GM12878 (cell line): ENCODE data around the gene NT5DC4. TPM values are rescaled to one million over a fixed set of nuclear protein-coding genes. Genes with fewer than 3 reads are reported as not detected.

Experiments
- ATAC-seq: fragments of 200-7000 bp; cut with Tn5 transposase; 3 replicates; pipeline ENCODE4 v1.9.1; 2020; ENCODE audit warnings: mild to moderate bottlenecking, moderate library complexity
- BruUV-seq: library from RNA; stranded (reverse); fragments of 400-500 nt; replicated peaks from 2 replicates; lab custom pipeline; 2021; lab: Mats Ljungman, UMichigan
- CTCF ChIA-PET: fragments of 300-600 bp; sonication (Branson Sonifier 250); formaldehyde crosslinking; extraction: SDS; loops from one replicate; lab custom pipeline; 2021; ENCODE audit warnings: inconsistent platforms; lab: Yijun Ruan, JAX
- POLR2A ChIA-PET: fragments of 350-600 bp; formaldehyde crosslinking; extraction: SDS; loops from one replicate; lab custom pipeline; 2021; ENCODE audit warnings: inconsistent platforms; lab: Charles Lee
- RAD21 ChIA-PET: fragments of 300-600 bp; sonication (Branson Sonifier 250); formaldehyde crosslinking; loops from one replicate; lab custom pipeline; 2023; ENCODE audit warnings: antibody characterized with exemption; ENCODE audit not compliant: unreplicated experiment; lab: Charles Lee
- SMC1A ChIA-PET: fragments of 300-600 bp; sonication (Branson Sonifier 250); formaldehyde crosslinking; loops from one replicate; lab custom pipeline; 2023; ENCODE audit not compliant: unreplicated experiment, uncharacterized antibody; lab: Charles Lee
- DNase-seq: peaks from one replicate; pipeline ENCODE4 v3.0.0-alpha.2; 2011; ENCODE audit warnings: low read depth, low spot score
- FAIRE-seq: peaks from 3 replicates; lab custom pipeline; 2011; peaks lifted over from hg19 to GRCh38; lab: Jason Lieb, UNC
- H2AFZ ChIP-seq: 2 replicates; pipeline ENCODE4 v1.6.0; 2011; ENCODE audit warnings: low read depth, low read length, control low read depth; ENCODE audit not compliant: control insufficient read depth
- H3K27ac ChIP-seq: 2 replicates; pipeline ENCODE4 v1.5.1; 2011; ENCODE audit warnings: control low read depth; ENCODE audit not compliant: control insufficient read depth, insufficient read depth
- H3K27me3 ChIP-seq, 2 experiments: replicated peaks in 1 of 2; 2 replicates each; pipeline versions ENCODE4 v1.6.0 to v1.6.1; 2011; ENCODE audit warnings: low read length in 1 of 2; ENCODE audit not compliant: control insufficient read depth in 2 of 2, insufficient read depth in 2 of 2
- H3K36me3 ChIP-seq, 2 experiments: 2 replicates each; pipeline ENCODE4 v1.5.1; 2011; ENCODE audit warnings: low read length in 1 of 2; ENCODE audit not compliant: control insufficient read depth in 2 of 2, insufficient read depth in 2 of 2
- H3K4me1 ChIP-seq: 2 replicates; pipeline ENCODE4 v1.6.1; 2011; ENCODE audit warnings: mild to moderate bottlenecking, low read length, moderate library complexity, mixed read lengths; ENCODE audit not compliant: control insufficient read depth, insufficient read depth
- H3K4me2 ChIP-seq: 2 replicates; pipeline ENCODE4 v1.6.0; 2011; ENCODE audit warnings: control low read depth; ENCODE audit not compliant: control insufficient read depth, insufficient read depth
- H3K4me3 ChIP-seq: fragments of 200-600 bp; sonication (generic); 2 replicates; pipeline ENCODE4 v1.5.1; 2016
- H3K79me2 ChIP-seq: 2 replicates; pipeline ENCODE4 v1.6.0; 2011; ENCODE audit warnings: low read length; ENCODE audit not compliant: control insufficient read depth, insufficient read depth
- H3K9ac ChIP-seq: 2 replicates; pipeline ENCODE4 v1.8.0; 2011; ENCODE audit warnings: low read length, control low read depth, mixed read lengths; ENCODE audit not compliant: control insufficient read depth, insufficient read depth
- H3K9me3 ChIP-seq: replicated peaks from 3 replicates; pipeline ENCODE4 v1.5.1; 2011; ENCODE audit warnings: mild to moderate bottlenecking, low read length; ENCODE audit not compliant: control insufficient read depth, insufficient read depth
- H4K20me1 ChIP-seq: 2 replicates; pipeline ENCODE4 v1.6.0; 2011; ENCODE audit not compliant: control insufficient read depth, insufficient read depth
- BMI1 ChIP-seq: fragments of 450-650 bp; IDR thresholded peaks from 2 replicates; pipeline ENCODE4 v1.6.1; 2016; ENCODE audit warnings: mild to moderate bottlenecking, moderate library complexity, borderline replicate concordance
- CEBPZ ChIP-seq: fragments of 150-350 bp; IDR thresholded peaks from 2 replicates; pipeline ENCODE4 v1.6.1; 2016; ENCODE audit warnings: low read depth, low read length
- FOXK2 ChIP-seq: fragments of 450-650 bp; IDR thresholded peaks from 2 replicates; pipeline ENCODE4 v1.6.1; 2017; ENCODE audit warnings: mild to moderate bottlenecking, moderate library complexity
- MEF2A ChIP-seq: IDR thresholded peaks from 2 replicates; pipeline ENCODE4 v1.6.1; 2011; ENCODE audit warnings: low read depth, mild to moderate bottlenecking, low read length, moderate library complexity; ENCODE audit not compliant: insufficient read depth
- MEF2B ChIP-seq: fragments of 450-650 bp; IDR thresholded peaks from 2 replicates; pipeline ENCODE4 v1.6.1; 2018; ENCODE audit warnings: mild to moderate bottlenecking, moderate library complexity; ENCODE audit not compliant: partially characterized antibody, poor library complexity, severe bottlenecking
- NFXL1 ChIP-seq: fragments of 450-650 bp; IDR thresholded peaks from 2 replicates; pipeline ENCODE4 v1.6.1; 2017; ENCODE audit warnings: antibody characterized with exemption, mild to moderate bottlenecking, borderline replicate concordance
- SP1 ChIP-seq: IDR thresholded peaks from one replicate; pipeline ENCODE4 v1.6.1; 2011; ENCODE audit warnings: low read depth, low read length
- ZBTB40 ChIP-seq: fragments of 450-650 bp; IDR thresholded peaks from 2 replicates; pipeline ENCODE4 v1.6.1; 2016; ENCODE audit warnings: mild to moderate bottlenecking, moderate library complexity, borderline replicate concordance
- ZNF207 ChIP-seq: fragments of 450-650 bp; IDR thresholded peaks from 2 replicates; pipeline ENCODE4 v1.6.1; 2014; ENCODE audit warnings: antibody characterized with exemption, mild to moderate bottlenecking, borderline replicate concordance
- WGBS: methylation state at CpG from one replicate; pipeline ENCODE4 v1.1.6; 2016; ENCODE audit warnings: low lambda C conversion rate; ENCODE audit not compliant: insufficient replicate concordance, insufficient coverage; ENCODE audit errors: missing lambda C conversion rate; 5-methylcytosine and 5-hydroxymethylcytosine counted together
- in situ Hi-C: fragments of 300-500 bp; cut with MboI; formaldehyde crosslinking; loops from 9 replicates; pipeline ENCODE4 v1.14.3; 2018; ENCODE audit warnings: mixed read lengths
- intact Hi-C: fragments of 100-400 bp; cut with micrococcal nuclease; formaldehyde crosslinking; loops from one replicate; pipeline ENCODE4 v1.14.2; 2022; ENCODE audit not compliant: unreplicated experiment
- polyA plus RNA-seq, 11 experiments: library from polyadenylated mRNA; depleted of rRNA in 4 of 11; unstranded in 6 of 11; stranded (reverse) in 5 of 11; fragments of >200 nt; fragmentation: Nextera tagmentation in 4 of 11; fragmentation: Illumina TruSeq in 1 of 11; extraction: Ambion mirVana in 4 of 11; extraction: Trizol in 1 of 11; gene quantifications; 1 replicate in 1 of 11; 2 replicates in 10 of 11; pipeline versions ENCODE4 v1.2.1 to v1.2.3, GENCODE V29; 2011 to 2016; ENCODE audit warnings: inconsistent platforms in 2 of 11, missing spikeins in 2 of 11, low read depth in 1 of 11
- total RNA-seq, 4 experiments: library from RNA; depleted of rRNA in 3 of 4; stranded (reverse); fragments of >200 nt in 3 of 4; fragmentation: Illumina TruSeq in 1 of 4; extraction: Trizol in 1 of 4; gene quantifications; 2 replicates each; pipeline versions ENCODE4 v1.2.1 to v1.2.3, GENCODE V29; 2013 to 2021

The NT5DC4 gene
- total and polyA plus RNA-seq, 10 of the 15 experiments (the other 5 are each of a cell fraction or from before 2014, with no cell fraction given) = 0.04 to 2.6 (median 0.32) TPM; not detected in 2

GRCh38 chr2:112755444-112755843 lies 34.6 kb downstream of the NT5DC4 start:
- in situ Hi-C loops = no loop called here
- ChIA-PET SMC1A (interaction anchor here (1.3 to 10.4 kb wide), 4 partner anchors 9 to 187 kb away, joined by 5 to 362 read pairs (median 21); partner anchors contain the start of gene CKAP2L), CTCF (interaction anchor here (0.7 to 17.7 kb wide), 5 partner anchors 66 to 187 kb away, joined by 3 to 496 read pairs (median 5); no protein-coding TSS in a partner anchor), POLR2A (interaction anchor here (0.6 to 1.5 kb wide), 5 partner anchors 27 to 851 kb away, joined by 3 to 4 read pairs (median 3); no protein-coding TSS in a partner anchor), RAD21 (interaction anchor here (0.7 to 10.0 kb wide), 6 partner anchors 26 to 186 kb away, joined by 3 to 281 read pairs (median 4); no protein-coding TSS in a partner anchor)
- intact Hi-C loops = no loop called here
- H3K27me3 ChIP-seq = no peaks in the 10 kb centered on the region
- H3K36me3 ChIP-seq = peaks cover 4 to 26% of the 10 kb centered on the region in 2 experiments
- TF ChIP-seq MEF2B (no peak), BMI1 (no peak), SP1 (no peak), ZNF207 (no peak), CEBPZ (no peak), MEF2A (no peak), FOXK2 (no peak), ZBTB40 (no peak), NFXL1 (no peak)
- H3K9ac ChIP-seq = no peak overlapping the region
- no peak overlapping the region for H3K4me2 ChIP-seq
- H4K20me1 ChIP-seq = no peaks in the 10 kb centered on the region
- DNase-seq (no peak), ATAC-seq (no peak), FAIRE-seq (no peak)
- 69% methylated on average over 4 of the region's 4 CpGs for WGBS
- H2AFZ ChIP-seq = no peak overlapping the region
- H3K27ac ChIP-seq = no peak overlapping the region
- no TSS peak for BruUV-seq
- no peaks in the 10 kb centered on the region; the same call in none of the 2 replicates for H3K79me2 ChIP-seq
- H3K4me3 ChIP-seq = no peak overlapping the region
- no peaks in the 10 kb centered on the region for H3K9me3 ChIP-seq
- H3K4me1 ChIP-seq = no peaks in the 10 kb centered on the region
